Stomach (tissue), 9 donors: ENCODE data around the gene OPN3. TPM values are rescaled to one million over a fixed set of nuclear protein-coding genes. Genes with fewer than 3 reads are reported as not detected.

Experiments
- DNase-seq, 2 donors: peaks; one replicate each; pipeline versions ENCODE4 v3.0.0 to v3.0.0-alpha.2; 2013 to 2019
- H3K27ac ChIP-seq, 5 donors: fragments of 200-600 bp in 4 of 5; sonication (generic) in 4 of 5; one replicate each; pipeline ENCODE4 v1.5.1; 2013 to 2019; ENCODE audit warnings: mild to moderate bottlenecking in 1 of 5, moderate library complexity in 1 of 5
- H3K27me3 ChIP-seq, 3 donors: fragments of 200-600 bp; sonication (generic); one replicate each; pipeline ENCODE4 v1.5.1; 2017 to 2019; ENCODE audit warnings: mixed run types in 1 of 3
- H3K36me3 ChIP-seq, 4 donors: fragments of 200-600 bp; sonication (generic); 1 replicate in 3 of 4; 2 replicates in 1 of 4; pipeline ENCODE4 v1.5.1; 2016 to 2019
- H3K4me1 ChIP-seq, 4 donors: fragments of 200-600 bp; sonication (generic); one replicate each; pipeline ENCODE4 v1.5.1; 2016 to 2019
- H3K4me3 ChIP-seq, 4 donors: fragments of 200-600 bp; sonication (generic) in 3 of 4; one replicate each; pipeline ENCODE4 v1.5.1; 2016 to 2019; ENCODE audit warnings: mild to moderate bottlenecking in 1 of 4
- H3K9me3 ChIP-seq, 4 donors: fragments of 200-600 bp; sonication (generic); one replicate each; pipeline ENCODE4 v1.5.1; 2016 to 2019
- CTCF ChIP-seq, 7 experiments: fragments of 450-650 bp in 4 of 7; fragments of 200-600 bp in 3 of 7; sonication (generic) in 3 of 7; IDR thresholded peaks; one replicate each; pipeline ENCODE4 v1.5.1; 2016 to 2019; ENCODE audit warnings: antibody characterized with exemption in 7 of 7, control low read depth in 2 of 7, mild to moderate bottlenecking in 1 of 7
- EP300 ChIP-seq: sonication (generic); formaldehyde crosslinking; IDR thresholded peaks from one replicate; pipeline ENCODE4 v1.6.1; 2017; ENCODE audit warnings: antibody characterized with exemption
- POLR2A ChIP-seq, 4 donors: fragments of 450-650 bp; IDR thresholded peaks; one replicate each; pipeline ENCODE4 v1.6.1; 2016; ENCODE audit warnings: antibody characterized with exemption in 4 of 4, control low read depth in 2 of 4, mild to moderate bottlenecking in 1 of 4, moderate library complexity in 1 of 4
- POLR2AphosphoS5 ChIP-seq, 3 donors: sonication (generic); formaldehyde crosslinking; IDR thresholded peaks; one replicate each; pipeline ENCODE4 v1.6.1; 2016; ENCODE audit warnings: antibody characterized with exemption in 3 of 3
- WGBS, 5 donors: extraction: QIAGEN DNeasy Blood & Tissue Kit in 3 of 5; methylation state at CpG; one replicate each; pipeline versions ENCODE4 v1.1.5 to v1.1.7; 2013 to 2018; 5-methylcytosine and 5-hydroxymethylcytosine counted together
- intact Hi-C: fragments of 100-400 bp; cut with DNase I; formaldehyde crosslinking; loops from one replicate; pipeline ENCODE4 v1.15.1; 2023; ENCODE audit warnings: low total_unique reads
- polyA plus RNA-seq, 3 donors: library from polyadenylated mRNA; stranded (reverse); fragments of 200-250 nt; gene quantifications; one replicate each; pipeline ENCODE4 v1.2.3, GENCODE V29; 2013
- total RNA-seq, 5 donors: library from RNA; depleted of rRNA; stranded (reverse); fragments of >200 nt; gene quantifications; one replicate each; pipeline versions ENCODE4 v1.1.0 to v1.2.3, GENCODE V29; 2014 to 2016
- donor health status: healthy with polysubstance abuse.
- donor health status: Bipolar disorder and iron deficiency.
- donor health status: healthy.

The OPN3 gene
- total and polyA plus RNA-seq, 8 donors = 1.8 to 15.1 (median 8.1) TPM; not detected in 1

GRCh38 chr1:241586905-241587512 lies 53.2 kb downstream of the OPN3 start:
- Histone ChIP-seq H3K27ac (no peak overlapping the region), H3K9me3 (no peaks in the 10 kb centered on the region), H3K4me1 (no peaks in the 10 kb centered on the region), H3K27me3 (no peaks in the 10 kb centered on the region), H3K4me3 (no peak overlapping the region), H3K36me3 (no peaks in the 10 kb centered on the region)
- DNase-seq = no peak
- TF ChIP-seq POLR2AphosphoS5 (IDR thresholded peaks at IDR 0.05) = no peak
- no peak for TF ChIP-seq CTCF (IDR thresholded peaks at IDR 0.05)
- no peak for TF ChIP-seq EP300
- 85 to 87% (median 86%) methylated on average over 13 to 14 of the region's 14 CpGs for WGBS, 5 donors
- intact Hi-C loops = no loop called here

GRCh38 chr1:241582921-241583321 lies 57.2 kb downstream of the OPN3 start:
- intact Hi-C loops = no loop called here
- no peak for TF ChIP-seq POLR2A (IDR thresholded peaks at IDR 0.05)
- no peak for TF ChIP-seq POLR2AphosphoS5 (IDR thresholded peaks at IDR 0.05)
- TF ChIP-seq CTCF (IDR thresholded peaks at IDR 0.05) = no peak
- no peak for TF ChIP-seq EP300
- no peak overlapping the region for H3K27ac ChIP-seq
- H3K4me1 ChIP-seq = no peaks in the 10 kb centered on the region
- H3K27me3 ChIP-seq = no peaks in the 10 kb centered on the region
- peaks cover 0 to 6% (median under 1%) of the 10 kb centered on the region in 4 donors for H3K9me3 ChIP-seq
- DNase-seq = no peak
- 87 to 100% (median 95%) methylated on average over 1 of the region's 1 CpG for WGBS, 5 donors
- no peak overlapping the region for H3K4me3 ChIP-seq
- no peaks in the 10 kb centered on the region for H3K36me3 ChIP-seq

- no peaks in the 10 kb centered on the region for H3K27me3 ChIP-seq
- no peak overlapping the region for H3K4me3 ChIP-seq
- intact Hi-C loops = no loop called here
- no peaks in the 10 kb centered on the region for H3K4me1 ChIP-seq
- H3K36me3 ChIP-seq = no peaks in the 10 kb centered on the region
- H3K27ac ChIP-seq = no peak overlapping the region
- peaks cover 0 to 17% (median 4%) of the 10 kb centered on the region in 4 donors for H3K9me3 ChIP-seq
- TF ChIP-seq EP300 (no peak), POLR2A (IDR thresholded peaks at IDR 0.05) (no peak)
- WGBS, 5 donors = 58 to 76% (median 70%) methylated on average over 4 of the region's 4 CpGs
- no peak for DNase-seq
These were observed 60.7 kb downstream of the OPN3 start for GRCh38 chr1:241579434-241579833.

- no peaks in the 10 kb centered on the region for H3K27me3 ChIP-seq
- TF ChIP-seq CTCF (IDR thresholded peaks at IDR 0.05) (no peak), POLR2A (IDR thresholded peaks at IDR 0.05) (no peak), POLR2AphosphoS5 (IDR thresholded peaks at IDR 0.05) (no peak)
- H3K36me3 ChIP-seq = no peaks in the 10 kb centered on the region
- H3K9me3 ChIP-seq = peaks cover 0 to 13% (median 8%) of the 10 kb centered on the region in 4 donors
- DNase-seq = no peak
- H3K4me3 ChIP-seq = no peak overlapping the region
- H3K27ac ChIP-seq = no peak overlapping the region
- H3K4me1 ChIP-seq = no peaks in the 10 kb centered on the region
- intact Hi-C loops = no loop called here
These were observed 66.0 kb downstream of the OPN3 start for GRCh38 chr1:241574154-241574553.

GRCh38 chr1:241569848-241570247 lies 70.3 kb downstream of the OPN3 start:
- Histone ChIP-seq H3K27me3 (no peaks in the 10 kb centered on the region), H3K4me3 (no peak overlapping the region), H3K9me3 (peaks cover 0 to 5% (median 2%) of the 10 kb centered on the region in 4 donors), H3K27ac (no peak overlapping the region), H3K4me1 (no peaks in the 10 kb centered on the region), H3K36me3 (no peaks in the 10 kb centered on the region)
- DNase-seq = no peak
- TF ChIP-seq POLR2AphosphoS5 (IDR thresholded peaks at IDR 0.05) (no peak), POLR2A (IDR thresholded peaks at IDR 0.05) (no peak), CTCF (IDR thresholded peaks at IDR 0.05) (no peak), EP300 (no peak)
- intact Hi-C loops = no loop called here
- 86 to 96% (median 91%) methylated on average over 2 of the region's 2 CpGs for WGBS, 5 donors
